AG04449 (cell line): ENCODE measurements around the gene ZBTB8B.
"Not testable (repeated sequence)": the region's sequence is repeated elsewhere in the genome, so short reads cannot be mapped to it uniquely, and the experiment has no call there.

Source experiments
- CTCF ChIA-PET: fragments of 350-600 bp; formaldehyde crosslinking; extraction: SDS; loops from one replicate; lab custom pipeline; 2021; ENCODE audit warnings: antibody characterized with exemption; lab: Yijun Ruan, JAX
- POLR2A ChIA-PET: fragments of 400-600, 350-600 bp; formaldehyde crosslinking; extraction: SDS; loops from one replicate; lab custom pipeline; 2020; ENCODE audit warnings: antibody characterized with exemption, inconsistent platforms; lab: Yijun Ruan, JAX
- DNase-seq: peaks from one replicate; pipeline ENCODE4 v3.0.0-alpha.2; 2010; ENCODE audit warnings: low read depth, low spot score
- H3K4me3 ChIP-seq: 2 replicates; pipeline ENCODE4 v1.5.1; 2011; ENCODE audit warnings: low read depth, mild to moderate bottlenecking, control low read depth, low read length
- TF ChIP-seq, protein P1 (sequence below): IDR thresholded peaks from one replicate; pipeline ENCODE4 v1.5.1; 2011; ENCODE audit warnings: mild to moderate bottlenecking, moderate library complexity, low read length, control low read depth, inconsistent platforms; ENCODE audit not compliant: insufficient read depth; ENCODE audit errors: missing control alignments

Gene ZBTB8B

DNA sequence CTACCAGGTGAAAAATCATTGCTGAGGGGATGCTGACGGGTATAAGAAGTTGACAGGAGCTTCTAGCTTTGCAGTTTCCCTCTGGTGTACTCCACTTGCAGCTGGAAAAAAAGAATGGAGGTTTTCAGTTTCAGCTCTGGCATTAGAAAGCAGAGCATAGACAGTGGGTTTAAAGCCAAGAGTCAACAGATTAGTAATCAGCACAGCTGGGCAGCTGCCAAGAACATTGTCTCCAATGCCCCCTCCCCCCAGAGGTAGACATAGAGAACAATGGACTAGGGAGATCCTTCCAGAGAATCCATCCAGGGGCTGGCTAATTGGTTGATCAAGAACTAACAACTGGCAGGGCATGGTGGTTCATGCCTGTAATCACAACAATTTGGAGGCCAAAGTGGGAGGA, 10.1 kb upstream of the ZBTB8B start:
- CTCF ChIA-PET, result no interaction called here
- POLR2A ChIA-PET, result no interaction called here
- TF ChIP-seq, protein P1, sequence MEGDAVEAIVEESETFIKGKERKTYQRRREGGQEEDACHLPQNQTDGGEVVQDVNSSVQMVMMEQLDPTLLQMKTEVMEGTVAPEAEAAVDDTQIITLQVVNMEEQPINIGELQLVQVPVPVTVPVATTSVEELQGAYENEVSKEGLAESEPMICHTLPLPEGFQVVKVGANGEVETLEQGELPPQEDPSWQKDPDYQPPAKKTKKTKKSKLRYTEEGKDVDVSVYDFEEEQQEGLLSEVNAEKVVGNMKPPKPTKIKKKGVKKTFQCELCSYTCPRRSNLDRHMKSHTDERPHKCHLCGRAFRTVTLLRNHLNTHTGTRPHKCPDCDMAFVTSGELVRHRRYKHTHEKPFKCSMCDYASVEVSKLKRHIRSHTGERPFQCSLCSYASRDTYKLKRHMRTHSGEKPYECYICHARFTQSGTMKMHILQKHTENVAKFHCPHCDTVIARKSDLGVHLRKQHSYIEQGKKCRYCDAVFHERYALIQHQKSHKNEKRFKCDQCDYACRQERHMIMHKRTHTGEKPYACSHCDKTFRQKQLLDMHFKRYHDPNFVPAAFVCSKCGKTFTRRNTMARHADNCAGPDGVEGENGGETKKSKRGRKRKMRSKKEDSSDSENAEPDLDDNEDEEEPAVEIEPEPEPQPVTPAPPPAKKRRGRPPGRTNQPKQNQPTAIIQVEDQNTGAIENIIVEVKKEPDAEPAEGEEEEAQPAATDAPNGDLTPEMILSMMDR, result no peak
- no peak overlapping the region for H3K4me3 ChIP-seq
- DNase-seq, result no peak

DNA sequence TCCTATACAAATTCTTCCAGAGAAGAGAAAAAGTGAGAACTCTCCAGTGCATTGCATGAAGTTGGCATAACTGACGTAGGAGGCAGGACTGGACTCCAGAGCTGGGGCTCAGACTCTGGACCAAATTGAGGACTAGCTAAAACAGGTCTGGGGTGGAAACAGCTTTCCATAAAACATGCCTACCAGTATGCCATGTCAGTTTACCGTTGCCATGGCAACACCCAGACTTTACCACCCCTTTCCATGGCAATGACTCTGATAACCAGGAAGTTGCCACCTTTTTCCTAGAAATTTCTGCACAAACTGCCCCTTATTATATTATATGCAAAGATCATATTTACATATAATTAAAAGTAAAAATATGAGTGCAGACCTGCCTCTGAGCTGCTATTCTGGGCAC, 8.9 kb upstream of the ZBTB8B start:
- H3K4me3 ChIP-seq, result no peak overlapping the region
- ChIA-PET POLR2A (no interaction called here), CTCF (no interaction called here)
- DNase-seq, result no peak
- TF ChIP-seq, protein P1, result no peak

DNA sequence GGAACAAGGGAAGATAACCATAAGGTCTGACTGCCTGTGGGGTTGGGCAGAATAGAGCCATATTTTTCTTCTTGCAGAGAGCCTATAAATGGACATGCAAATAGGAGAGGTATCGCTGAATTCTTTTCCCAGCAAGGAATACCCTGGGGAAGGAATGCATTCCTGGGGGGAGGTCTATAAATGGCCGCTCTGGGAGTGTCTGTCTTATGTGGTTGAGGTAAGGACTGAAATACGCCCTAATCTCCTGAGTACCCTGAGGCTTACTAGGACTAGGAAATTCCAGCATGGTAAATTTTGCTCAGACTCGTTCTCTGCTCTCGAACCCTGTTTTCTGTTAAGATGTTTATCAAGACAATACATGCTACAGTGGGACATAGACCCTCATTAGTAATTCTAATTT, 6.1 kb upstream of the ZBTB8B start:
- CTCF ChIA-PET, result interaction anchor here (2.8 kb wide), 1 partner anchor 10 kb away, joined by 9 read pairs; no protein-coding TSS in a partner anchor
- POLR2A ChIA-PET, result not testable (repeated sequence)

DNA sequence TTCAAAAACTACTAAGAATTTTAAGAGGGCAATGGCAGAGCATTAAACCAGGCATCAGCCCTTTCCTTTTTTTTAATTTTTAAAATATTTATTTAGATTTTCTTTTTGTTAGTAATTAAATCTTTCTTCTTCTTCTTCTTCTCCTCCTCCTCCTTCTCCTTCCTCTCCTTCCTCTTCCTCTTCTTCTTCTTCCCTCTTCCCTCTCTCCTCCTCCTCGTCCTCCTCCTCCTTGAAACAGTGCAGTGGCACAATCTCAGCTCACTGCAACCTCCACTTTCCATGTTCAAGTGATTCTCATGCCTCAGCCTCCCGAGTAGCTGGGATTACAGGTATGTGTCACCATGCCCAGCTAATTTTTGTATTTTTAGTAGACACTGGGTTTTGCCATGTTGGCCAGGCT, 1.9 kb upstream of the ZBTB8B start:
- POLR2A ChIA-PET, DNase-seq: not testable (repeated sequence)
- CTCF ChIA-PET, result interaction anchor here (2.4 kb wide), 1 partner anchor 15 kb away, joined by 9 read pairs; no protein-coding TSS in a partner anchor

More for the DNA sequence above, 6.1 kb upstream of the ZBTB8B start:
- H3K4me3 ChIP-seq, DNase-seq: not testable (repeated sequence)

DNA sequence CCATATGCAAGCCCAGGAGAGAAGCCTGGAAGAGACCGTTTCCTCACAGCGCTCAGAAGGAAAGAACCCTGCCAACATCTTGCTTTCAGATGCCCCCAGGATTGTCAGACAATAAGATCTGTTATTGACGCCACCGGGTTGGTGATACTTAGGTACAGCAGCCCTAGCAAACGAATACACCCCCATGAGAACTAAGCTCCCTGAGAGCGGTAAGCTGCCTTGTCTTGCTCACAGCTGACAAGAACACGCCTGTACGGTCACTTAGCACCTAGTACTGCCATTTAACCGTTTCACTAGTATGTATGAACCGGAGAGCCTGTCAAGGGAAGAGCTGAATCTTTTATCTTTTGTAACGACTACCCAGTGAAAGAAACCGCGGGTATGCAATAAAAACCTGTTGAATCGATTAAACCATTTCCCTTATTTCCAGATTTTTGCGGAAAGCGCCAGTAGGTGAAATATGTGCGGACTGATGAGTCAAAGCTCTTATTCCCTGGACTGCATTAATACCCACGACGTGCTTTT, 619 bp upstream of the ZBTB8B start:
- ChIA-PET POLR2A (interaction anchor here (1.0 kb wide), 1 partner anchor 75 kb away, joined by 3 read pairs; no protein-coding TSS in a partner anchor), CTCF (interaction anchor here (1.0 to 2.4 kb wide), 4 partner anchors 13 to 408 kb away, joined by 3 to 9 read pairs (median 4); no protein-coding TSS in a partner anchor)
- peak overlapping the region; percentile 54 for H3K4me3 ChIP-seq
- TF ChIP-seq, protein P1, result no peak
- DNase-seq, result no peak

More for the DNA sequence above, 1.9 kb upstream of the ZBTB8B start:
- not testable (repeated sequence) for H3K4me3 ChIP-seq

DNA sequence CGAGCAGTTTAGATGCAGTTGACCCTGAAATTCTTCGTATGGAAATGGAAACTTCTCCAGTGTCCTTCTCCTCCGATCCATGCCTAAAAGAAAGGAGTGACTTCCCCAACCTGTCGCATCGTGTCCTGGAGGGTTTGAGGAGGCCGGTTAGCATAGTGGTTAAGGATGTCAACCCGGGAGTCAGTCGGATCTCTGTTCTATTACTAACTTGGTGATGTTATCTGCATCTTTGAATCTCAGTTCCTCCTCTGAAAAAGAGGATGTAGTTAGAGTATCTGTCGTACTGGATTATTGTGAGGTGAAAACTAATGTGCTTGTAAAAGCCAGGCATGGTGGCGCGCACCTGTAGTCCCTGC, 684 bp downstream of the ZBTB8B start:
- ChIA-PET CTCF (interaction anchor here (2.4 kb wide), 1 partner anchor 17 kb away, joined by 9 read pairs; no protein-coding TSS in a partner anchor), POLR2A (no interaction called here)
- TF ChIP-seq, protein P1, result no peak
- no peak overlapping the region for H3K4me3 ChIP-seq
- no peak for DNase-seq

DNA sequence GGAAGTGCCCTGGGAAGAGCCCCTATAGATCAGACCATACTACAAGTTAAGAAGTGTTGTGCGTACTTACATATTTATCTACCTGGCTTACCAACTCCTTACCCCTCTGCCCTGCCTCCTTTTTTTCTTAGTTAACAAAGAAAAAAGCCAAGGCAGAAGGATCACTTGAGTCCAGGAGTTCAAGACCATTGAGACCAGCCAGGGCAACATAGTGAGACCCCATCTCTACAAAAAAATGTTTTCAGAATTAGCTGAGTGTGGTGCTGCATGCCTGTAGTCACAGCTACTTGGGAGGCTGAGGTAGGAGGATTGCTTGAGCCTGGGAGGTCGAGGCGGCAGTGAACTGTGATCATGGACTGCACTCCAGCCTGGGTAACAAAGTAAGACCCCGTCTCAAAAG, 1.9 kb downstream of the ZBTB8B start:
- ChIA-PET POLR2A (no interaction called here), CTCF (no interaction called here)
- TF ChIP-seq, protein P1, result no peak
- no peak overlapping the region for H3K4me3 ChIP-seq
- DNase-seq, result no peak
